ENCODE results near the gene IL13.

DNA sequence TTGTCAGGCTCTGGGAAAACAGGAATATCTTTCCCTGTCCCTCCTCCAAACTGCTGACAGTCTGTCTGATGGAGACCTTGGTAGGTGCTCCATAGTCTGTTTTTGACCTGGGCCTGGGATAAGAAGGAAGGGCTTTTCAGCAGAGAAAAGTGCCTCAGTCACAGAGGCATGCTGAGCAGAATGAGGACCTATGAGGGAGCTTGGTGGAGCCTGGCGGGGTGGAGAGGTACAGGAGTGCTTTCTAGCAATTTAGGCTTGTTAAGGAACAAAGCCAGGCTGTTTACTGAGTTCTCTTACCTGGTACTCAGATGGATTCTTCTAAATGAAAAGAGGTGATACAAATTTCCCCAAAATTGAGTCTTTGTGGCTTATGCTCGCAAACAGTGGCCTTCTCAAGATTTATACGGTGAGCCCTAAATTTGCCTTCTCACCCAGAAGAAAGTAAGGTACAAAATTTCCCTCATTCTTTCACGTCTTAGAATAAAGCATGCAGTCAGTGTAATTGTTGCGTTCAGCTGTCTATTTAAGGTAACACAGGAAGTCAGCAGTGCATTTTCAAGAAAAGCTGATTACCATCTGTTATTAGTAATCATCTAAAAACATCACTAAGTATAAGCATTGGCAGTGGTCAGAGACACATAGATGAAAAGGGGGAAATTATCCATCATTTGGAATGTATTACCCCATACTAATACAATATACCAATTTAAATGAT lies 28.6 kb upstream of the IL13 start:
- TF ChIP-seq, protein P1, sequence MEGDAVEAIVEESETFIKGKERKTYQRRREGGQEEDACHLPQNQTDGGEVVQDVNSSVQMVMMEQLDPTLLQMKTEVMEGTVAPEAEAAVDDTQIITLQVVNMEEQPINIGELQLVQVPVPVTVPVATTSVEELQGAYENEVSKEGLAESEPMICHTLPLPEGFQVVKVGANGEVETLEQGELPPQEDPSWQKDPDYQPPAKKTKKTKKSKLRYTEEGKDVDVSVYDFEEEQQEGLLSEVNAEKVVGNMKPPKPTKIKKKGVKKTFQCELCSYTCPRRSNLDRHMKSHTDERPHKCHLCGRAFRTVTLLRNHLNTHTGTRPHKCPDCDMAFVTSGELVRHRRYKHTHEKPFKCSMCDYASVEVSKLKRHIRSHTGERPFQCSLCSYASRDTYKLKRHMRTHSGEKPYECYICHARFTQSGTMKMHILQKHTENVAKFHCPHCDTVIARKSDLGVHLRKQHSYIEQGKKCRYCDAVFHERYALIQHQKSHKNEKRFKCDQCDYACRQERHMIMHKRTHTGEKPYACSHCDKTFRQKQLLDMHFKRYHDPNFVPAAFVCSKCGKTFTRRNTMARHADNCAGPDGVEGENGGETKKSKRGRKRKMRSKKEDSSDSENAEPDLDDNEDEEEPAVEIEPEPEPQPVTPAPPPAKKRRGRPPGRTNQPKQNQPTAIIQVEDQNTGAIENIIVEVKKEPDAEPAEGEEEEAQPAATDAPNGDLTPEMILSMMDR (conservative IDR thresholded peaks at IDR 0.05; ENCODE audit: low read length): no peak
- TF ChIP-seq EZH2phosphoT487 (IDR thresholded peaks at IDR 0.05; ENCODE audit: borderline replicate concordance): no peak

All from Loucy (cell line).